GM12891 (cell line): ENCODE results near the gene FOXP4.

Experiments
- POLR2A ChIP-seq: IDR thresholded peaks from 2 replicates; pipeline ENCODE4 v1.6.1; 2011; ENCODE audit warnings: low read depth, low read length, control low read depth
- TAF1 ChIP-seq: IDR thresholded peaks from 2 replicates; pipeline ENCODE4 v1.6.1; 2011; ENCODE audit warnings: low read depth, low read length, control low read depth

GRCh38 chr6:41565701-41566100 lies 19.5 kb downstream of the FOXP4 start:
- TF ChIP-seq TAF1: no peak
- TF ChIP-seq POLR2A: no peak
